ENCODE data around the gene ZBTB7C. TPM values are rescaled to one million over a fixed set of nuclear protein-coding genes. Genes with fewer than 3 reads are reported as not detected.

ZBTB7C gene
- total and polyA plus RNA-seq, 2 of the 8 experiments (the other 6 are each of a cell fraction or from before 2014, with no cell fraction given), result 0.15 to 0.45 TPM

DNA sequence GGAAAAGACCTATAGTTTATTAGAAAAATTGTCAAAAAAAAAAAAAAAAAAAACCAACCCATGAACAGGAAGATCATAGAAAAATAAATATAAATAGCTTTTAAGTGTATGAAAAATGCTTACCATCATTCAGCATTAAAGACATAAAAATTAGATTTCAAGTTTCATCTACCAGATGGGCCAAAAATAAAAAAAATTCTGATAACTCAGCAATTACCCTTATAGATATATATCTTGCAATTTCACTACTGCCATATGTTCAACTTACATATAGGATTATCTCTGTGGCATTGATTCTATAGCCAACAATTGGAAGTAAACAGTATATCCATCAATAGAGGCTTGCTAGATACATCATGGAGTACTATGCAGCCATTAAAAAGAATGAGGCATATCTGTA lies 352.2 kb downstream of the ZBTB7C start (continued):
- TF ChIP-seq, protein P1, sequence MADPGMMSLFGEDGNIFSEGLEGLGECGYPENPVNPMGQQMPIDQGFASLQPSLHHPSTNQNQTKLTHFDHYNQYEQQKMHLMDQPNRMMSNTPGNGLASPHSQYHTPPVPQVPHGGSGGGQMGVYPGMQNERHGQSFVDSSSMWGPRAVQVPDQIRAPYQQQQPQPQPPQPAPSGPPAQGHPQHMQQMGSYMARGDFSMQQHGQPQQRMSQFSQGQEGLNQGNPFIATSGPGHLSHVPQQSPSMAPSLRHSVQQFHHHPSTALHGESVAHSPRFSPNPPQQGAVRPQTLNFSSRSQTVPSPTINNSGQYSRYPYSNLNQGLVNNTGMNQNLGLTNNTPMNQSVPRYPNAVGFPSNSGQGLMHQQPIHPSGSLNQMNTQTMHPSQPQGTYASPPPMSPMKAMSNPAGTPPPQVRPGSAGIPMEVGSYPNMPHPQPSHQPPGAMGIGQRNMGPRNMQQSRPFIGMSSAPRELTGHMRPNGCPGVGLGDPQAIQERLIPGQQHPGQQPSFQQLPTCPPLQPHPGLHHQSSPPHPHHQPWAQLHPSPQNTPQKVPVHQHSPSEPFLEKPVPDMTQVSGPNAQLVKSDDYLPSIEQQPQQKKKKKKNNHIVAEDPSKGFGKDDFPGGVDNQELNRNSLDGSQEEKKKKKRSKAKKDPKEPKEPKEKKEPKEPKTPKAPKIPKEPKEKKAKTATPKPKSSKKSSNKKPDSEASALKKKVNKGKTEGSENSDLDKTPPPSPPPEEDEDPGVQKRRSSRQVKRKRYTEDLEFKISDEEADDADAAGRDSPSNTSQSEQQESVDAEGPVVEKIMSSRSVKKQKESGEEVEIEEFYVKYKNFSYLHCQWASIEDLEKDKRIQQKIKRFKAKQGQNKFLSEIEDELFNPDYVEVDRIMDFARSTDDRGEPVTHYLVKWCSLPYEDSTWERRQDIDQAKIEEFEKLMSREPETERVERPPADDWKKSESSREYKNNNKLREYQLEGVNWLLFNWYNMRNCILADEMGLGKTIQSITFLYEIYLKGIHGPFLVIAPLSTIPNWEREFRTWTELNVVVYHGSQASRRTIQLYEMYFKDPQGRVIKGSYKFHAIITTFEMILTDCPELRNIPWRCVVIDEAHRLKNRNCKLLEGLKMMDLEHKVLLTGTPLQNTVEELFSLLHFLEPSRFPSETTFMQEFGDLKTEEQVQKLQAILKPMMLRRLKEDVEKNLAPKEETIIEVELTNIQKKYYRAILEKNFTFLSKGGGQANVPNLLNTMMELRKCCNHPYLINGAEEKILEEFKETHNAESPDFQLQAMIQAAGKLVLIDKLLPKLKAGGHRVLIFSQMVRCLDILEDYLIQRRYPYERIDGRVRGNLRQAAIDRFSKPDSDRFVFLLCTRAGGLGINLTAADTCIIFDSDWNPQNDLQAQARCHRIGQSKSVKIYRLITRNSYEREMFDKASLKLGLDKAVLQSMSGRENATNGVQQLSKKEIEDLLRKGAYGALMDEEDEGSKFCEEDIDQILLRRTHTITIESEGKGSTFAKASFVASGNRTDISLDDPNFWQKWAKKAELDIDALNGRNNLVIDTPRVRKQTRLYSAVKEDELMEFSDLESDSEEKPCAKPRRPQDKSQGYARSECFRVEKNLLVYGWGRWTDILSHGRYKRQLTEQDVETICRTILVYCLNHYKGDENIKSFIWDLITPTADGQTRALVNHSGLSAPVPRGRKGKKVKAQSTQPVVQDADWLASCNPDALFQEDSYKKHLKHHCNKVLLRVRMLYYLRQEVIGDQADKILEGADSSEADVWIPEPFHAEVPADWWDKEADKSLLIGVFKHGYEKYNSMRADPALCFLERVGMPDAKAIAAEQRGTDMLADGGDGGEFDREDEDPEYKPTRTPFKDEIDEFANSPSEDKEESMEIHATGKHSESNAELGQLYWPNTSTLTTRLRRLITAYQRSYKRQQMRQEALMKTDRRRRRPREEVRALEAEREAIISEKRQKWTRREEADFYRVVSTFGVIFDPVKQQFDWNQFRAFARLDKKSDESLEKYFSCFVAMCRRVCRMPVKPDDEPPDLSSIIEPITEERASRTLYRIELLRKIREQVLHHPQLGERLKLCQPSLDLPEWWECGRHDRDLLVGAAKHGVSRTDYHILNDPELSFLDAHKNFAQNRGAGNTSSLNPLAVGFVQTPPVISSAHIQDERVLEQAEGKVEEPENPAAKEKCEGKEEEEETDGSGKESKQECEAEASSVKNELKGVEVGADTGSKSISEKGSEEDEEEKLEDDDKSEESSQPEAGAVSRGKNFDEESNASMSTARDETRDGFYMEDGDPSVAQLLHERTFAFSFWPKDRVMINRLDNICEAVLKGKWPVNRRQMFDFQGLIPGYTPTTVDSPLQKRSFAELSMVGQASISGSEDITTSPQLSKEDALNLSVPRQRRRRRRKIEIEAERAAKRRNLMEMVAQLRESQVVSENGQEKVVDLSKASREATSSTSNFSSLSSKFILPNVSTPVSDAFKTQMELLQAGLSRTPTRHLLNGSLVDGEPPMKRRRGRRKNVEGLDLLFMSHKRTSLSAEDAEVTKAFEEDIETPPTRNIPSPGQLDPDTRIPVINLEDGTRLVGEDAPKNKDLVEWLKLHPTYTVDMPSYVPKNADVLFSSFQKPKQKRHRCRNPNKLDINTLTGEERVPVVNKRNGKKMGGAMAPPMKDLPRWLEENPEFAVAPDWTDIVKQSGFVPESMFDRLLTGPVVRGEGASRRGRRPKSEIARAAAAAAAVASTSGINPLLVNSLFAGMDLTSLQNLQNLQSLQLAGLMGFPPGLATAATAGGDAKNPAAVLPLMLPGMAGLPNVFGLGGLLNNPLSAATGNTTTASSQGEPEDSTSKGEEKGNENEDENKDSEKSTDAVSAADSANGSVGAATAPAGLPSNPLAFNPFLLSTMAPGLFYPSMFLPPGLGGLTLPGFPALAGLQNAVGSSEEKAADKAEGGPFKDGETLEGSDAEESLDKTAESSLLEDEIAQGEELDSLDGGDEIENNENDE (IDR thresholded peaks at IDR 0.05; ENCODE audit: insufficient replicate concordance, low read length), result no peak
- TF ChIP-seq NRF1 (IDR thresholded peaks at IDR 0.05; ENCODE audit: low read depth, low read length) (no peak), RBBP5 (IDR thresholded peaks at IDR 0.05; ENCODE audit: borderline replicate concordance, low read depth, low read length) (no peak), KDM1A (IDR thresholded peaks at IDR 0.05; ENCODE audit: borderline replicate concordance, low read length) (no peak), CBX5 (IDR thresholded peaks at IDR 0.05; ENCODE audit: low read depth, low read length) (no peak), SAP30 (IDR thresholded peaks at IDR 0.05; ENCODE audit: insufficient read depth, insufficient replicate concordance, low read length) (no peak), TCF12 (IDR thresholded peaks at IDR 0.05; ENCODE audit: low read depth, low read length) (no peak), CHD1 (IDR thresholded peaks at IDR 0.05; ENCODE audit: low read depth, low read length) (no peak), KDM4A (IDR thresholded peaks at IDR 0.05; ENCODE audit: low read depth, low read length, severe bottlenecking) (no peak)
- TF ChIP-seq, protein P2, sequence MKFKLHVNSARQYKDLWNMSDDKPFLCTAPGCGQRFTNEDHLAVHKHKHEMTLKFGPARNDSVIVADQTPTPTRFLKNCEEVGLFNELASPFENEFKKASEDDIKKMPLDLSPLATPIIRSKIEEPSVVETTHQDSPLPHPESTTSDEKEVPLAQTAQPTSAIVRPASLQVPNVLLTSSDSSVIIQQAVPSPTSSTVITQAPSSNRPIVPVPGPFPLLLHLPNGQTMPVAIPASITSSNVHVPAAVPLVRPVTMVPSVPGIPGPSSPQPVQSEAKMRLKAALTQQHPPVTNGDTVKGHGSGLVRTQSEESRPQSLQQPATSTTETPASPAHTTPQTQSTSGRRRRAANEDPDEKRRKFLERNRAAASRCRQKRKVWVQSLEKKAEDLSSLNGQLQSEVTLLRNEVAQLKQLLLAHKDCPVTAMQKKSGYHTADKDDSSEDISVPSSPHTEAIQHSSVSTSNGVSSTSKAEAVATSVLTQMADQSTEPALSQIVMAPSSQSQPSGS (IDR thresholded peaks at IDR 0.05; ENCODE audit: low read length), result no peak
